HL-60 (cell line): ENCODE results near the gene OR6C76.

Source experiments
- SPI1 ChIP-seq: IDR thresholded peaks from 2 replicates; pipeline ENCODE4 v1.6.1; 2012; ENCODE audit warnings: low read depth, mild to moderate bottlenecking, borderline replicate concordance
- TF ChIP-seq, protein P1 (sequence below): IDR thresholded peaks from one replicate; pipeline ENCODE4 v1.5.1; 2011; ENCODE audit warnings: low read length, control low read depth, inconsistent platforms; ENCODE audit not compliant: insufficient read depth

GRCh38 chr12:55428331-55429243, 2.5 kb downstream of the OR6C76 start:
- TF ChIP-seq SPI1, result peak; percentile 39
- TF ChIP-seq, protein P1, sequence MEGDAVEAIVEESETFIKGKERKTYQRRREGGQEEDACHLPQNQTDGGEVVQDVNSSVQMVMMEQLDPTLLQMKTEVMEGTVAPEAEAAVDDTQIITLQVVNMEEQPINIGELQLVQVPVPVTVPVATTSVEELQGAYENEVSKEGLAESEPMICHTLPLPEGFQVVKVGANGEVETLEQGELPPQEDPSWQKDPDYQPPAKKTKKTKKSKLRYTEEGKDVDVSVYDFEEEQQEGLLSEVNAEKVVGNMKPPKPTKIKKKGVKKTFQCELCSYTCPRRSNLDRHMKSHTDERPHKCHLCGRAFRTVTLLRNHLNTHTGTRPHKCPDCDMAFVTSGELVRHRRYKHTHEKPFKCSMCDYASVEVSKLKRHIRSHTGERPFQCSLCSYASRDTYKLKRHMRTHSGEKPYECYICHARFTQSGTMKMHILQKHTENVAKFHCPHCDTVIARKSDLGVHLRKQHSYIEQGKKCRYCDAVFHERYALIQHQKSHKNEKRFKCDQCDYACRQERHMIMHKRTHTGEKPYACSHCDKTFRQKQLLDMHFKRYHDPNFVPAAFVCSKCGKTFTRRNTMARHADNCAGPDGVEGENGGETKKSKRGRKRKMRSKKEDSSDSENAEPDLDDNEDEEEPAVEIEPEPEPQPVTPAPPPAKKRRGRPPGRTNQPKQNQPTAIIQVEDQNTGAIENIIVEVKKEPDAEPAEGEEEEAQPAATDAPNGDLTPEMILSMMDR, result no peak
